Loucy (cell line): ENCODE measurements around the gene PLXNA3.

Experiments used
- EZH2phosphoT487 ChIP-seq: fragments of 200-600 bp; IDR thresholded peaks from 2 replicates; pipeline ENCODE4 v1.6.1; 2018; ENCODE audit warnings: antibody characterized with exemption, mild to moderate bottlenecking, moderate library complexity, borderline replicate concordance
- TF ChIP-seq, protein P1 (sequence below): fragments of 200-600 bp; sonication (generic); conservative IDR thresholded peaks from 2 replicates; pipeline ENCODE4 v1.5.1; 2014; ENCODE audit warnings: mild to moderate bottlenecking, antibody characterized with exemption, low read length

DNA sequence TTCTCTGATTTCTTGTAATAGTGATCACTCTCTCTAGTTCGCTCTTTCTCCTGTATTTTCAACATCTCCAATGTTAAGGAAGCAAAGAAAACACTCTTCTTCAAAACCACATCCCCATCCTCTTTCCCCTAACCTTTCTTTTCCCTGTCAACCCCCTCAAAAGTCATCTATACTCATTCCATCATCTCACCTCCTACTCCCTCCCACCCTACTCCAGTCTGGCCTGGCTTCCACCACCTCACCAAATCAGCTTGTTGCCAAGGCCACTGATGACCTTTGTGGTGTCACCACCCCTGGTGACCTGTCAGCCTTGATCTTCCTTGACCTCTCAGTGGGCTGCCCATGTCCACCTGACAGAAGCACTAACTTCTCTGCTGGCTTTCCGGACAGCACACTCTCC, 55.6 kb downstream of the PLXNA3 start:
- TF ChIP-seq, protein P1, sequence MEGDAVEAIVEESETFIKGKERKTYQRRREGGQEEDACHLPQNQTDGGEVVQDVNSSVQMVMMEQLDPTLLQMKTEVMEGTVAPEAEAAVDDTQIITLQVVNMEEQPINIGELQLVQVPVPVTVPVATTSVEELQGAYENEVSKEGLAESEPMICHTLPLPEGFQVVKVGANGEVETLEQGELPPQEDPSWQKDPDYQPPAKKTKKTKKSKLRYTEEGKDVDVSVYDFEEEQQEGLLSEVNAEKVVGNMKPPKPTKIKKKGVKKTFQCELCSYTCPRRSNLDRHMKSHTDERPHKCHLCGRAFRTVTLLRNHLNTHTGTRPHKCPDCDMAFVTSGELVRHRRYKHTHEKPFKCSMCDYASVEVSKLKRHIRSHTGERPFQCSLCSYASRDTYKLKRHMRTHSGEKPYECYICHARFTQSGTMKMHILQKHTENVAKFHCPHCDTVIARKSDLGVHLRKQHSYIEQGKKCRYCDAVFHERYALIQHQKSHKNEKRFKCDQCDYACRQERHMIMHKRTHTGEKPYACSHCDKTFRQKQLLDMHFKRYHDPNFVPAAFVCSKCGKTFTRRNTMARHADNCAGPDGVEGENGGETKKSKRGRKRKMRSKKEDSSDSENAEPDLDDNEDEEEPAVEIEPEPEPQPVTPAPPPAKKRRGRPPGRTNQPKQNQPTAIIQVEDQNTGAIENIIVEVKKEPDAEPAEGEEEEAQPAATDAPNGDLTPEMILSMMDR = no peak
- no peak for TF ChIP-seq EZH2phosphoT487
